K562 (cell line): ENCODE results near the gene ALDH16A1. TPM values are rescaled to one million over a fixed set of nuclear protein-coding genes. Genes with fewer than 3 reads are reported as not detected.

ENCODE experiments used
- FOXM1 ChIP-seq, 2 experiments: fragments of 450-650 bp in 1 of 2; sonication (generic) in 1 of 2; formaldehyde crosslinking in 1 of 2; IDR thresholded peaks; 2 replicates each; pipeline versions ENCODE4 v1.6.1 to v1.9.0; 2017 to 2022; ENCODE audit warnings: low read depth in 2 of 2, mild to moderate bottlenecking in 2 of 2, missing genetic modification reagents in 1 of 2, moderate library complexity in 1 of 2
- MEF2D ChIP-seq: conservative IDR thresholded peaks from 2 replicates; pipeline ENCODE4 v1.6.1; 2016; ENCODE audit warnings: low read depth, missing genetic modification characterization, missing compliant biosample characterization
- NFIC ChIP-seq: fragments of 450-650 bp; IDR thresholded peaks from 2 replicates; pipeline ENCODE4 v1.6.1; 2017; ENCODE audit warnings: mild to moderate bottlenecking, inconsistent platforms
- RB1 ChIP-seq: fragments of 450-650 bp; IDR thresholded peaks from 2 replicates; pipeline ENCODE4 v1.6.1; 2017; ENCODE audit warnings: low read depth, mild to moderate bottlenecking
- RFX1 ChIP-seq: fragments of 450-650 bp; IDR thresholded peaks from 2 replicates; pipeline ENCODE4 v1.6.1; 2016; ENCODE audit warnings: mild to moderate bottlenecking, moderate library complexity
- ZNF644 ChIP-seq: fragments of 200-800 bp; sonication (Bioruptor generic); IDR thresholded peaks from 2 replicates; pipeline ENCODE4 v1.6.1; 2016; ENCODE audit warnings: low read depth, missing genetic modification characterization, missing compliant biosample characterization
- ZNF707 ChIP-seq: fragments of 250-450 bp; sonication (Bioruptor Pico); conservative IDR thresholded peaks from 2 replicates; pipeline ENCODE4 v1.8.0; 2022; ENCODE audit warnings: inconsistent platforms, mild to moderate bottlenecking, moderate library complexity
- polyA plus RNA-seq, 8 experiments: library from polyadenylated mRNA; depleted of rRNA in 4 of 8; stranded (reverse) in 5 of 8; unstranded in 3 of 8; fragments of >200 nt; fragmentation: Nextera tagmentation in 2 of 8; fragmentation: Illumina TruSeq in 1 of 8; extraction: Ambion mirVana in 2 of 8; extraction: Trizol in 1 of 8; gene quantifications; 2 replicates each; pipeline versions ENCODE4 v1.2.1 to v1.2.3, GENCODE V29; 2011 to 2014; ENCODE audit warnings: inconsistent platforms in 1 of 8, missing spikeins in 1 of 8
- total RNA-seq, 7 experiments: library from RNA; depleted of rRNA in 6 of 7; stranded (reverse); fragments of >200 nt in 6 of 7; fragmentation: Illumina TruSeq in 2 of 7; extraction: Trizol in 2 of 7; gene quantifications; 2 replicates each; pipeline versions ENCODE4 v1.2.1 to v1.2.3, GENCODE V29; 2011 to 2021; ENCODE audit warnings: low replicate concordance in 1 of 7
- TF ChIP-seq, protein P1 (sequence below): IDR thresholded peaks from 2 replicates; pipeline ENCODE4 v1.6.1; 2012; ENCODE audit warnings: low read depth, low read length, improper control_type of control experiment, borderline replicate concordance
- TF ChIP-seq, protein P2 (sequence below): IDR thresholded peaks from 2 replicates; pipeline ENCODE4 v1.6.1; 2011; ENCODE audit not compliant: insufficient read length; ENCODE audit errors: extremely low read depth
- TF ChIP-seq, protein P3 (sequence below): fragments of 450-650 bp; IDR thresholded peaks from 2 replicates; pipeline ENCODE4 v1.6.1; 2016; ENCODE audit warnings: mild to moderate bottlenecking, moderate library complexity
- TF ChIP-seq, protein P4 (sequence below): fragments of 450-650 bp; formaldehyde crosslinking; IDR thresholded peaks from 2 replicates; pipeline ENCODE4 v1.4.0; 2020; ENCODE audit warnings: mild to moderate bottlenecking

ALDH16A1 gene
- total and polyA plus RNA-seq, 9 of the 15 experiments (the other 6 are each of a cell fraction or from before 2014, with no cell fraction given): 2.2 to 52.2 (median 7.6) TPM

DNA sequence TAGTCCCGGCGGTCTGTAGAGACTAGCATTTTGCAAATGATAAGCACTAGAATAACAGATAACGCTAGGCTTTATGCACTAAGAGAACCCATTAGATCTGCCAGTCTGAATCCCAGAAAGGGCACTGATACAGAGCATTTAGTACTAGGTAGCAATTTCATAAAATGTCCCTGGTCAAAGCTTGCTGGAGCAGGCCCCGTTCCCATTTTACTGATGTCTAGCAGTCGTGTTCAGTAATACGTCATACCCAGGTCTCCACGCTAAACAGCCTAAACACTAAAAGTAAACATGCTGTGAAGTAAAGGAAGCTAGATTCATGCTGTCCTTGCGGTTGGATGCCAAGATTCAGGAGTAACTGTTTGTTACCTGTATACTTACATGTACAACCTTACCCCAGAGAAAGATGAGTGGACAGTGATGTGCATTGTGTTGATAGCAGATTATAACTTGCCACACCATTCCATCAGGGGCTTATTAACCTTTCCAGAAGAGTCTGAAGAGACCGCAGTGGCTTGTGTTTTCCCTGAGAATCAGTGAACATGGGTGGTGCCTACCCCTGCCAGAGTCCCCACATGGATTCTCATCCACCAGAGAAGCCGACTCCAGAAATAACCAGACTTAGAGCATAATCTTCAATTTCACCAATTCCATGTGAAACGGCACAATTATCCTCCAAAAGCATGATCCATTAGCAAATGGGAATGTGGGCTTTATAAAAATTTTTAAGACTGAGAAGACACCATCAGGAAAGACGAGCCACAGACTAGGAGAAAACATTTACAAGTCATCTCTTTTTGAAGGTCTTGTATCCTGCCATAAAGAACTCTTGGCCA is 39.8 kb downstream of the ALDH16A1 start (continued):
- TF ChIP-seq, protein P1, sequence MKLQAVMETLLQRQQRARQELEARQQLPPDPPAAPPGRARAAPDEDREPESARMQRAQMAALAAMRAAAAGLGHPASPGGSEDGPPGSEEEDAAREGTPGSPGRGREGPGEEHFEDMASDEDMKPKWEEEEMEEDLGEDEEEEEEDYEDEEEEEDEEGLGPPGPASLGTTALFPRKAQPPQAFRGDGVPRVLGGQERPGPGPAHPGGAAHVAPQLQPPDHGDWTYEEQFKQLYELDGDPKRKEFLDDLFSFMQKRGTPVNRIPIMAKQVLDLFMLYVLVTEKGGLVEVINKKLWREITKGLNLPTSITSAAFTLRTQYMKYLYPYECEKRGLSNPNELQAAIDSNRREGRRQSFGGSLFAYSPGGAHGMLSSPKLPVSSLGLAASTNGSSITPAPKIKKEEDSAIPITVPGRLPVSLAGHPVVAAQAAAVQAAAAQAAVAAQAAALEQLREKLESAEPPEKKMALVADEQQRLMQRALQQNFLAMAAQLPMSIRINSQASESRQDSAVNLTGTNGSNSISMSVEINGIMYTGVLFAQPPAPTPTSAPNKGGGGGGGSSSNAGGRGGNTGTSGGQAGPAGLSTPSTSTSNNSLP: no peak
- TF ChIP-seq ZNF707 (CRISPR knock-in tag) (no peak), RFX1 (no peak), ZNF644 (tag) (no peak), FOXM1 (IDR thresholded peaks at IDR 0.05; ENCODE audit: low read depth) (no peak), FOXM1 (CRISPR knock-in tag; IDR thresholded peaks at IDR 0.05; ENCODE audit: low read depth) (no peak), NFIC (no peak; the same call in none of the 2 replicates), RB1 (no peak), MEF2D (no peak)
- TF ChIP-seq, protein P2, sequence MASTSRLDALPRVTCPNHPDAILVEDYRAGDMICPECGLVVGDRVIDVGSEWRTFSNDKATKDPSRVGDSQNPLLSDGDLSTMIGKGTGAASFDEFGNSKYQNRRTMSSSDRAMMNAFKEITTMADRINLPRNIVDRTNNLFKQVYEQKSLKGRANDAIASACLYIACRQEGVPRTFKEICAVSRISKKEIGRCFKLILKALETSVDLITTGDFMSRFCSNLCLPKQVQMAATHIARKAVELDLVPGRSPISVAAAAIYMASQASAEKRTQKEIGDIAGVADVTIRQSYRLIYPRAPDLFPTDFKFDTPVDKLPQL: no peak
- TF ChIP-seq, protein P3, sequence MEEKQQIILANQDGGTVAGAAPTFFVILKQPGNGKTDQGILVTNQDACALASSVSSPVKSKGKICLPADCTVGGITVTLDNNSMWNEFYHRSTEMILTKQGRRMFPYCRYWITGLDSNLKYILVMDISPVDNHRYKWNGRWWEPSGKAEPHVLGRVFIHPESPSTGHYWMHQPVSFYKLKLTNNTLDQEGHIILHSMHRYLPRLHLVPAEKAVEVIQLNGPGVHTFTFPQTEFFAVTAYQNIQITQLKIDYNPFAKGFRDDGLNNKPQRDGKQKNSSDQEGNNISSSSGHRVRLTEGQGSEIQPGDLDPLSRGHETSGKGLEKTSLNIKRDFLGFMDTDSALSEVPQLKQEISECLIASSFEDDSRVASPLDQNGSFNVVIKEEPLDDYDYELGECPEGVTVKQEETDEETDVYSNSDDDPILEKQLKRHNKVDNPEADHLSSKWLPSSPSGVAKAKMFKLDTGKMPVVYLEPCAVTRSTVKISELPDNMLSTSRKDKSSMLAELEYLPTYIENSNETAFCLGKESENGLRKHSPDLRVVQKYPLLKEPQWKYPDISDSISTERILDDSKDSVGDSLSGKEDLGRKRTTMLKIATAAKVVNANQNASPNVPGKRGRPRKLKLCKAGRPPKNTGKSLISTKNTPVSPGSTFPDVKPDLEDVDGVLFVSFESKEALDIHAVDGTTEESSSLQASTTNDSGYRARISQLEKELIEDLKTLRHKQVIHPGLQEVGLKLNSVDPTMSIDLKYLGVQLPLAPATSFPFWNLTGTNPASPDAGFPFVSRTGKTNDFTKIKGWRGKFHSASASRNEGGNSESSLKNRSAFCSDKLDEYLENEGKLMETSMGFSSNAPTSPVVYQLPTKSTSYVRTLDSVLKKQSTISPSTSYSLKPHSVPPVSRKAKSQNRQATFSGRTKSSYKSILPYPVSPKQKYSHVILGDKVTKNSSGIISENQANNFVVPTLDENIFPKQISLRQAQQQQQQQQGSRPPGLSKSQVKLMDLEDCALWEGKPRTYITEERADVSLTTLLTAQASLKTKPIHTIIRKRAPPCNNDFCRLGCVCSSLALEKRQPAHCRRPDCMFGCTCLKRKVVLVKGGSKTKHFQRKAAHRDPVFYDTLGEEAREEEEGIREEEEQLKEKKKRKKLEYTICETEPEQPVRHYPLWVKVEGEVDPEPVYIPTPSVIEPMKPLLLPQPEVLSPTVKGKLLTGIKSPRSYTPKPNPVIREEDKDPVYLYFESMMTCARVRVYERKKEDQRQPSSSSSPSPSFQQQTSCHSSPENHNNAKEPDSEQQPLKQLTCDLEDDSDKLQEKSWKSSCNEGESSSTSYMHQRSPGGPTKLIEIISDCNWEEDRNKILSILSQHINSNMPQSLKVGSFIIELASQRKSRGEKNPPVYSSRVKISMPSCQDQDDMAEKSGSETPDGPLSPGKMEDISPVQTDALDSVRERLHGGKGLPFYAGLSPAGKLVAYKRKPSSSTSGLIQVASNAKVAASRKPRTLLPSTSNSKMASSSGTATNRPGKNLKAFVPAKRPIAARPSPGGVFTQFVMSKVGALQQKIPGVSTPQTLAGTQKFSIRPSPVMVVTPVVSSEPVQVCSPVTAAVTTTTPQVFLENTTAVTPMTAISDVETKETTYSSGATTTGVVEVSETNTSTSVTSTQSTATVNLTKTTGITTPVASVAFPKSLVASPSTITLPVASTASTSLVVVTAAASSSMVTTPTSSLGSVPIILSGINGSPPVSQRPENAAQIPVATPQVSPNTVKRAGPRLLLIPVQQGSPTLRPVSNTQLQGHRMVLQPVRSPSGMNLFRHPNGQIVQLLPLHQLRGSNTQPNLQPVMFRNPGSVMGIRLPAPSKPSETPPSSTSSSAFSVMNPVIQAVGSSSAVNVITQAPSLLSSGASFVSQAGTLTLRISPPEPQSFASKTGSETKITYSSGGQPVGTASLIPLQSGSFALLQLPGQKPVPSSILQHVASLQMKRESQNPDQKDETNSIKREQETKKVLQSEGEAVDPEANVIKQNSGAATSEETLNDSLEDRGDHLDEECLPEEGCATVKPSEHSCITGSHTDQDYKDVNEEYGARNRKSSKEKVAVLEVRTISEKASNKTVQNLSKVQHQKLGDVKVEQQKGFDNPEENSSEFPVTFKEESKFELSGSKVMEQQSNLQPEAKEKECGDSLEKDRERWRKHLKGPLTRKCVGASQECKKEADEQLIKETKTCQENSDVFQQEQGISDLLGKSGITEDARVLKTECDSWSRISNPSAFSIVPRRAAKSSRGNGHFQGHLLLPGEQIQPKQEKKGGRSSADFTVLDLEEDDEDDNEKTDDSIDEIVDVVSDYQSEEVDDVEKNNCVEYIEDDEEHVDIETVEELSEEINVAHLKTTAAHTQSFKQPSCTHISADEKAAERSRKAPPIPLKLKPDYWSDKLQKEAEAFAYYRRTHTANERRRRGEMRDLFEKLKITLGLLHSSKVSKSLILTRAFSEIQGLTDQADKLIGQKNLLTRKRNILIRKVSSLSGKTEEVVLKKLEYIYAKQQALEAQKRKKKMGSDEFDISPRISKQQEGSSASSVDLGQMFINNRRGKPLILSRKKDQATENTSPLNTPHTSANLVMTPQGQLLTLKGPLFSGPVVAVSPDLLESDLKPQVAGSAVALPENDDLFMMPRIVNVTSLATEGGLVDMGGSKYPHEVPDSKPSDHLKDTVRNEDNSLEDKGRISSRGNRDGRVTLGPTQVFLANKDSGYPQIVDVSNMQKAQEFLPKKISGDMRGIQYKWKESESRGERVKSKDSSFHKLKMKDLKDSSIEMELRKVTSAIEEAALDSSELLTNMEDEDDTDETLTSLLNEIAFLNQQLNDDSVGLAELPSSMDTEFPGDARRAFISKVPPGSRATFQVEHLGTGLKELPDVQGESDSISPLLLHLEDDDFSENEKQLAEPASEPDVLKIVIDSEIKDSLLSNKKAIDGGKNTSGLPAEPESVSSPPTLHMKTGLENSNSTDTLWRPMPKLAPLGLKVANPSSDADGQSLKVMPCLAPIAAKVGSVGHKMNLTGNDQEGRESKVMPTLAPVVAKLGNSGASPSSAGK: no peak
- TF ChIP-seq, protein P4, sequence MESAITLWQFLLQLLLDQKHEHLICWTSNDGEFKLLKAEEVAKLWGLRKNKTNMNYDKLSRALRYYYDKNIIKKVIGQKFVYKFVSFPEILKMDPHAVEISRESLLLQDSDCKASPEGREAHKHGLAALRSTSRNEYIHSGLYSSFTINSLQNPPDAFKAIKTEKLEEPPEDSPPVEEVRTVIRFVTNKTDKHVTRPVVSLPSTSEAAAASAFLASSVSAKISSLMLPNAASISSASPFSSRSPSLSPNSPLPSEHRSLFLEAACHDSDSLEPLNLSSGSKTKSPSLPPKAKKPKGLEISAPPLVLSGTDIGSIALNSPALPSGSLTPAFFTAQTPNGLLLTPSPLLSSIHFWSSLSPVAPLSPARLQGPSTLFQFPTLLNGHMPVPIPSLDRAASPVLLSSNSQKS: peak; percentile 11; the same call in 1 of the 2 replicates
